GM23338 (cell line): ENCODE data around the gene SOHLH1.

Source experiments
- CREB1 ChIP-seq: fragments of 250-450 bp; sonication (Bioruptor Pico); IDR thresholded peaks from 2 replicates; pipeline ENCODE4 v1.5.0; 2020; ENCODE audit warnings: low read depth, mild to moderate bottlenecking, moderate library complexity
- ETS1 ChIP-seq: IDR thresholded peaks from 2 replicates; pipeline ENCODE4 v1.6.1; 2016; ENCODE audit warnings: antibody characterized with exemption
- EZH2 ChIP-seq: fragments of 200-600 bp; sonication (generic); IDR thresholded peaks from one replicate; pipeline ENCODE4 v1.8.0; 2017; ENCODE audit warnings: antibody characterized with exemption, mild to moderate bottlenecking, low read depth; ENCODE audit not compliant: unreplicated experiment
- EZH2phosphoT487 ChIP-seq: fragments of 200-600 bp; sonication (generic); IDR thresholded peaks from one replicate; pipeline ENCODE4 v1.8.1; 2018; ENCODE audit warnings: antibody characterized with exemption; ENCODE audit not compliant: unreplicated experiment
- JUNB ChIP-seq: IDR thresholded peaks from one replicate; pipeline ENCODE4 v1.6.1; 2016; ENCODE audit warnings: antibody characterized with exemption; ENCODE audit not compliant: unreplicated experiment
- REST ChIP-seq: IDR thresholded peaks from one replicate; pipeline ENCODE4 v1.6.1; 2018; ENCODE audit warnings: antibody characterized with exemption; ENCODE audit not compliant: unreplicated experiment
- ZNF331 ChIP-seq: fragments of 250-450 bp; sonication (Bioruptor Pico); IDR thresholded peaks from 2 replicates; pipeline ENCODE4 v1.5.0; 2020; ENCODE audit warnings: low read depth, mild to moderate bottlenecking, moderate library complexity
- TF ChIP-seq, protein P1 (sequence below), 2 experiments: fragments of 200-600 bp in 1 of 2; sonication (generic) in 1 of 2; conservative IDR thresholded peaks; 2 replicates each; pipeline versions ENCODE4 v1.5.1 to v1.6.1; 2016 to 2017; ENCODE audit warnings: antibody characterized with exemption in 2 of 2, low read depth in 2 of 2, mild to moderate bottlenecking in 2 of 2, moderate library complexity in 1 of 2

GRCh38 chr9:135695642-135696041 lies 3.6 kb downstream of the SOHLH1 start:
- TF ChIP-seq EZH2 (no peak), EZH2phosphoT487 (no peak), JUNB (no peak), CREB1 (CRISPR knock-in tag) (no peak), ETS1 (no peak), REST (no peak), ZNF331 (CRISPR knock-in tag) (no peak)
- TF ChIP-seq, protein P1, sequence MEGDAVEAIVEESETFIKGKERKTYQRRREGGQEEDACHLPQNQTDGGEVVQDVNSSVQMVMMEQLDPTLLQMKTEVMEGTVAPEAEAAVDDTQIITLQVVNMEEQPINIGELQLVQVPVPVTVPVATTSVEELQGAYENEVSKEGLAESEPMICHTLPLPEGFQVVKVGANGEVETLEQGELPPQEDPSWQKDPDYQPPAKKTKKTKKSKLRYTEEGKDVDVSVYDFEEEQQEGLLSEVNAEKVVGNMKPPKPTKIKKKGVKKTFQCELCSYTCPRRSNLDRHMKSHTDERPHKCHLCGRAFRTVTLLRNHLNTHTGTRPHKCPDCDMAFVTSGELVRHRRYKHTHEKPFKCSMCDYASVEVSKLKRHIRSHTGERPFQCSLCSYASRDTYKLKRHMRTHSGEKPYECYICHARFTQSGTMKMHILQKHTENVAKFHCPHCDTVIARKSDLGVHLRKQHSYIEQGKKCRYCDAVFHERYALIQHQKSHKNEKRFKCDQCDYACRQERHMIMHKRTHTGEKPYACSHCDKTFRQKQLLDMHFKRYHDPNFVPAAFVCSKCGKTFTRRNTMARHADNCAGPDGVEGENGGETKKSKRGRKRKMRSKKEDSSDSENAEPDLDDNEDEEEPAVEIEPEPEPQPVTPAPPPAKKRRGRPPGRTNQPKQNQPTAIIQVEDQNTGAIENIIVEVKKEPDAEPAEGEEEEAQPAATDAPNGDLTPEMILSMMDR (conservative IDR thresholded peaks at IDR 0.05; ENCODE audit: low read depth in 2 of 2), result no peak
